Fibroblast of lung (primary cell): ENCODE data around the gene OR2T10.
"Not testable (repeated sequence)": the region's sequence is repeated elsewhere in the genome, so short reads cannot be mapped to it uniquely, and the experiment has no call there.

Experiments used
- CTCF ChIP-seq, 2 donors: IDR thresholded peaks in 1 of 2; conservative IDR thresholded peaks in 1 of 2; 1 replicate in 1 of 2; 2 replicates in 1 of 2; pipeline ENCODE4 v1.5.1; 2011 to 2012; ENCODE audit warnings: low read length in 2 of 2, control low read depth in 1 of 2, inconsistent platforms in 1 of 2, low read depth in 1 of 2, mild to moderate bottlenecking in 1 of 2
- EZH2 ChIP-seq: IDR thresholded peaks from 2 replicates; pipeline ENCODE4 v1.5.1; 2012; ENCODE audit warnings: low read length, control low read depth, mild to moderate bottlenecking; ENCODE audit errors: missing control alignments

DNA sequence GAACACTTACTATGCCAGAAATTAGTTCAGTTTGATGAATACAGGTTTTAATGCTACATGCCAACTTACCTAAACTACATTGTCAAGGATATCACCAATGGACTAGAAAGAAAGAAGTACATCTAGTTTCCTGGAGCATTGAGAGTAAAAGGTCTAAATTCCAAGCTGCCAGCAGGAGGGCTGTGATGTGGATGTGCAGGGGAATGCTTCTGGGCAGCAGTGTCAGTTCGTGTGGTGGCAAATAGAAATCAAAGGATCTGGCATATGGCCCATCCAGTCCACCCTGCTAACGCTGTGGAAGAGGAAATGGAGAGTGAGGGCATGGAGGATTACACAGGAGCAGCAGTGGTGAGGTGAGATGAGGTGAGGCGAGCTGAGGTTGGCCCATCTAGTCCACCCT, 47.7 kb upstream of the OR2T10 start, which contains the start of gene OR2T35:
- not testable (repeated sequence) for TF ChIP-seq CTCF (conservative IDR thresholded peaks at IDR 0.05 in 1 of 2, IDR thresholded peaks at IDR 0.05 in 1 of 2; ENCODE audit: low read depth in 1 of 2, low read length in 2 of 2); EZH2
